Measurements from ENCODE around the gene TIMM10.

DNA sequence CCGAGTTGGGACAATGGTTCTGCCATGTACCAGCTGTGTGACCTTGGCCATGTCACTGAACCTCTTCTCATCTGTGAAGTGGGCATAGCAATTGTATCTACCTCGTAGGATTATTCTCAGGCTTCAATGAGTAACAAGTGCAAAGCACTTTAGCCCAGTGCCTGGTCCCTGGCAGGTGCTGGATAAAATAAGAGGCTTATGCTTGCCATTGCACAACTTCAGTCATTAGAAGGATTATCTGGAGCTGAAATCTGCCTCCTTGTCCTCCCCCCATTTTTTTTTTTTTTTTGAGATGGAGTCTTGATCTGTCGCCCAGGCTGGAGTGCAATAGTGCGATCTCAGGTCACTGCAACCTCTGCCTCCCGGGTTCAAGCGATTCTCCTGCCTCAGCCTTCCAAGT, 14.0 kb upstream of the TIMM10 start:
- TF ChIP-seq, protein P1, sequence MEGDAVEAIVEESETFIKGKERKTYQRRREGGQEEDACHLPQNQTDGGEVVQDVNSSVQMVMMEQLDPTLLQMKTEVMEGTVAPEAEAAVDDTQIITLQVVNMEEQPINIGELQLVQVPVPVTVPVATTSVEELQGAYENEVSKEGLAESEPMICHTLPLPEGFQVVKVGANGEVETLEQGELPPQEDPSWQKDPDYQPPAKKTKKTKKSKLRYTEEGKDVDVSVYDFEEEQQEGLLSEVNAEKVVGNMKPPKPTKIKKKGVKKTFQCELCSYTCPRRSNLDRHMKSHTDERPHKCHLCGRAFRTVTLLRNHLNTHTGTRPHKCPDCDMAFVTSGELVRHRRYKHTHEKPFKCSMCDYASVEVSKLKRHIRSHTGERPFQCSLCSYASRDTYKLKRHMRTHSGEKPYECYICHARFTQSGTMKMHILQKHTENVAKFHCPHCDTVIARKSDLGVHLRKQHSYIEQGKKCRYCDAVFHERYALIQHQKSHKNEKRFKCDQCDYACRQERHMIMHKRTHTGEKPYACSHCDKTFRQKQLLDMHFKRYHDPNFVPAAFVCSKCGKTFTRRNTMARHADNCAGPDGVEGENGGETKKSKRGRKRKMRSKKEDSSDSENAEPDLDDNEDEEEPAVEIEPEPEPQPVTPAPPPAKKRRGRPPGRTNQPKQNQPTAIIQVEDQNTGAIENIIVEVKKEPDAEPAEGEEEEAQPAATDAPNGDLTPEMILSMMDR (IDR thresholded peaks at IDR 0.05): no peak
- TF ChIP-seq POLR2A (IDR thresholded peaks at IDR 0.05): no peak
